Thoracic aorta (tissue), 2 donors: Measurements from ENCODE around the gene IGF1R. TPM values are rescaled to one million over a fixed set of nuclear protein-coding genes. Genes with fewer than 3 reads are reported as not detected.

Experiments used
- ATAC-seq: fragments of 150-250 bp; one replicate; pipeline ENCODE4 v1.8.0; 2017; ENCODE audit warnings: low read depth; ENCODE audit not compliant: insufficient number of reproducible peaks, low FRiP score
- DNase-seq: peaks from one replicate; pipeline ENCODE4 v3.0.0-alpha.2; 2020; ENCODE audit warnings: low spot score
- H3K27ac ChIP-seq, 2 donors: fragments of 200-600 bp; sonication (generic); 1 replicate in 1 of 2; 2 replicates in 1 of 2; pipeline ENCODE4 v1.5.1; 2016; ENCODE audit warnings: mild to moderate bottlenecking in 2 of 2, moderate library complexity in 2 of 2
- H3K27me3 ChIP-seq: fragments of 200-600 bp; sonication (generic); replicated peaks from 2 replicates; pipeline ENCODE4 v1.6.0; 2016; ENCODE audit warnings: mild to moderate bottlenecking; ENCODE audit not compliant: insufficient read depth
- H3K36me3 ChIP-seq: fragments of 200-600 bp; sonication (generic); one replicate; pipeline ENCODE4 v1.5.1; 2016
- H3K4me1 ChIP-seq, 2 donors: fragments of 200-600 bp; sonication (generic); 1 replicate in 1 of 2; 2 replicates in 1 of 2; pipeline versions ENCODE4 v1.5.1 to v1.6.0; 2016; ENCODE audit warnings: low read depth in 2 of 2, mild to moderate bottlenecking in 1 of 2; ENCODE audit not compliant: control insufficient read depth in 1 of 2
- H3K4me3 ChIP-seq: fragments of 200-600 bp; sonication (generic); 2 replicates; pipeline ENCODE4 v1.5.1; 2016; ENCODE audit warnings: mild to moderate bottlenecking
- H3K9me3 ChIP-seq: fragments of 200-600 bp; sonication (generic); 2 replicates; pipeline ENCODE4 v1.5.1; 2016
- total RNA-seq, 2 donors: library from RNA; depleted of rRNA; stranded (reverse); fragments of >200 nt; gene quantifications; one replicate each; pipeline versions ENCODE4 v1.1.0 to v1.2.3, GENCODE V29; 2016
- TF ChIP-seq, protein P1 (sequence below): fragments of 200-600 bp; sonication (generic); IDR thresholded peaks from one replicate; pipeline ENCODE4 v1.5.1; 2019; ENCODE audit warnings: antibody characterized with exemption

IGF1R gene
- total RNA-seq, 2 donors from 2014 or later, result 127 to 159 TPM

DNA sequence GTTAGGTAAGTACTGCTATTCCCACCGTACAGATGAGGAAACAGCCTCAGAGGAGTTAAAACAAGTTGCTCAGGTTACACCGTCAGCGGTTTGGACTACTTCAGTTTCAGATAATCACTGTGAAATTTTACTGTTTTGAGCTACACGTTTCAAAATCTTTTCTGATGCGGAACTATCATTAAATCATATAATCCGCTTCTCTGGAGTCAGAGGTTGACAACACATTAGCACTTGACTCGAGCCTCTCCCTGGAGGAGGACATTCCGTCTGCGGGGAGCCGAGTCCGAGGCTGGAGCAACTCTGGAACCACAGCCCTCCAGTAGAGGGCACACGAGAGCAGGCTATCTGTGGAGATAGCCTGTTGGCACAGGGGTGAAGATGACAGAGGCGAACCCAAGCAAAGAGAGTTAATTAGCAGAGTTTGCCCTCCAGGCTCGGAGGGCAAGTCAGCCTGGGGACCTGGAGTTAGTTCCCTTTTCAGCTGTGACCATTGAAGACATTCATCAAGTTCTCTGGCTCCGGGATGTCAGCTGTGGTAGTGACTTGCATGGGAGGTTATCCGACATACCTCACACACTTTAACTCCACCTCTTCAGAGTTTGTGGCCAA, 131.2 kb downstream of the IGF1R start:
- TF ChIP-seq, protein P1, sequence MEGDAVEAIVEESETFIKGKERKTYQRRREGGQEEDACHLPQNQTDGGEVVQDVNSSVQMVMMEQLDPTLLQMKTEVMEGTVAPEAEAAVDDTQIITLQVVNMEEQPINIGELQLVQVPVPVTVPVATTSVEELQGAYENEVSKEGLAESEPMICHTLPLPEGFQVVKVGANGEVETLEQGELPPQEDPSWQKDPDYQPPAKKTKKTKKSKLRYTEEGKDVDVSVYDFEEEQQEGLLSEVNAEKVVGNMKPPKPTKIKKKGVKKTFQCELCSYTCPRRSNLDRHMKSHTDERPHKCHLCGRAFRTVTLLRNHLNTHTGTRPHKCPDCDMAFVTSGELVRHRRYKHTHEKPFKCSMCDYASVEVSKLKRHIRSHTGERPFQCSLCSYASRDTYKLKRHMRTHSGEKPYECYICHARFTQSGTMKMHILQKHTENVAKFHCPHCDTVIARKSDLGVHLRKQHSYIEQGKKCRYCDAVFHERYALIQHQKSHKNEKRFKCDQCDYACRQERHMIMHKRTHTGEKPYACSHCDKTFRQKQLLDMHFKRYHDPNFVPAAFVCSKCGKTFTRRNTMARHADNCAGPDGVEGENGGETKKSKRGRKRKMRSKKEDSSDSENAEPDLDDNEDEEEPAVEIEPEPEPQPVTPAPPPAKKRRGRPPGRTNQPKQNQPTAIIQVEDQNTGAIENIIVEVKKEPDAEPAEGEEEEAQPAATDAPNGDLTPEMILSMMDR, result peak; percentile 79
- DNase-seq (peak; percentile 22), ATAC-seq (no peak)
- H3K36me3 ChIP-seq, result no peaks in the 10 kb centered on the region
- peaks cover 18 to 65% of the 10 kb centered on the region in 2 donors for H3K4me1 ChIP-seq
- no peak overlapping the region for H3K4me3 ChIP-seq
- H3K27ac ChIP-seq, result no peak overlapping the region
- H3K9me3 ChIP-seq, result no peaks in the 10 kb centered on the region
- no peaks in the 10 kb centered on the region for H3K27me3 ChIP-seq

DNA sequence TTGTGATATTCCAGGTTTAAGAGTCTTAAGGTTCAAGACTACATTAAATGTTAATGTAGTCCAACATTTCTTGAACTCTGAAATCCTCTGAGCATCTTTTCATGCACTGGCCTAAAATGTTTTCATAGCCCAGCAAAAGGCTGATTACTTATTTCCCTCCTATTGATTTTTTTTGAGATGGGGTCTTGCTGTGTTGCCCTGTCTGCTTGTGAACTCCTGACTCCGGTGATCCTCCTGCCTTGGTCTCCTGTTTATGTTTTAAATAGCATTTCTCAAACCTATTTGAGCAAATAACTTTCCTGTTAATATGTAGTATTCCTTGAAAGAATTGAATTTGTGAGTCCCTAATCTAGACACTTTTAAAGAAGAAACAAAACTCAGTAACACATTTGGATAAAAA, 133.5 kb downstream of the IGF1R start:
- no peak for ATAC-seq
- TF ChIP-seq, protein P1, result no peak

DNA sequence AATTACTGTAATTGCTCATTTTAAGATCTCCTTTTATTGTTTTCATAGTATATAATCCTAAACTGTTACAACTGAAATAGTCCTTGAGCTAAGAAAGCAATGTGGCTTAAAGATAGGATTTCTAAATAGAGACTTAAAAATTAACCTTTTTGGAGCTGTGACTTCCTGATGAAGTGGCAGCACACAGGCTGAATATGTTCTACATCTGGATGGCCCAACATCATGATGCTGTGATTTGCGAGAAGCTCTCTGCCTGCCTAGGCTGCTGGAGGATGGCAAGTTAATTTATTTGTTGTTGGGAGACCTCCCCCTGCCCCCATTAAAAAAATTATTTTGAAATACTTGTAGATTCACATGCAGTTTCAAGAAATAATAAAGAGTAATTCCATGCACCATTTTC, 134.5 kb downstream of the IGF1R start:
- Histone ChIP-seq H3K4me3 (no peak overlapping the region), H3K27ac (no peak overlapping the region), H3K27me3 (no peaks in the 10 kb centered on the region), H3K9me3 (no peaks in the 10 kb centered on the region), H3K4me1 (peaks cover 14 to 68% of the 10 kb centered on the region in 2 donors), H3K36me3 (no peaks in the 10 kb centered on the region)
- DNase-seq, result no peak
- no peak for ATAC-seq
- TF ChIP-seq, protein P1, result no peak

More for the DNA sequence above, 133.5 kb downstream of the IGF1R start:
- Histone ChIP-seq H3K27ac (no peak overlapping the region), H3K36me3 (no peaks in the 10 kb centered on the region), H3K9me3 (no peaks in the 10 kb centered on the region), H3K4me1 (peaks cover 13 to 70% of the 10 kb centered on the region in 2 donors), H3K27me3 (no peaks in the 10 kb centered on the region), H3K4me3 (no peak overlapping the region)
- no peak for DNase-seq

DNA sequence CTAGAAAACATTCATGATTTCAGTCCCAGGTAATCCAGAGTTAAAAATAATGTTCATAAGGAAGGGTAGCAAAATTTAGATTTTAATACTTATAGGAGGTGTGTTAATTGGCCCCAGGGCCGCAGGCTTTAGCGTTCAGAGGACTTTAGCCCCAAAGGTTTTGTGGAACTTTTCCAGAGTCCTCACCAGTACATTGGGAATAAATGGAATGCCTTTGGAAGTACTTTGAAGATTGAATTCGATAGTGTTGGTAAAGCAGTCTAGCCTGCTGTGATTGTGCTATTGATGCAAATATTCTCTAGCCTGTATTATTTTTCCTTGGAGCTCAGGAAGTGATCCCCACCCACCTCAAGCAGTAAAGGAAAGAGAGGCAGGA, 137.1 kb downstream of the IGF1R start:
- Histone ChIP-seq H3K27ac (no peak overlapping the region), H3K27me3 (no peaks in the 10 kb centered on the region), H3K36me3 (no peaks in the 10 kb centered on the region), H3K9me3 (no peaks in the 10 kb centered on the region), H3K4me1 (peaks cover 11 to 70% of the 10 kb centered on the region in 2 donors), H3K4me3 (no peak overlapping the region)
- DNase-seq (no peak), ATAC-seq (no peak)
- TF ChIP-seq, protein P1, result no peak

DNA sequence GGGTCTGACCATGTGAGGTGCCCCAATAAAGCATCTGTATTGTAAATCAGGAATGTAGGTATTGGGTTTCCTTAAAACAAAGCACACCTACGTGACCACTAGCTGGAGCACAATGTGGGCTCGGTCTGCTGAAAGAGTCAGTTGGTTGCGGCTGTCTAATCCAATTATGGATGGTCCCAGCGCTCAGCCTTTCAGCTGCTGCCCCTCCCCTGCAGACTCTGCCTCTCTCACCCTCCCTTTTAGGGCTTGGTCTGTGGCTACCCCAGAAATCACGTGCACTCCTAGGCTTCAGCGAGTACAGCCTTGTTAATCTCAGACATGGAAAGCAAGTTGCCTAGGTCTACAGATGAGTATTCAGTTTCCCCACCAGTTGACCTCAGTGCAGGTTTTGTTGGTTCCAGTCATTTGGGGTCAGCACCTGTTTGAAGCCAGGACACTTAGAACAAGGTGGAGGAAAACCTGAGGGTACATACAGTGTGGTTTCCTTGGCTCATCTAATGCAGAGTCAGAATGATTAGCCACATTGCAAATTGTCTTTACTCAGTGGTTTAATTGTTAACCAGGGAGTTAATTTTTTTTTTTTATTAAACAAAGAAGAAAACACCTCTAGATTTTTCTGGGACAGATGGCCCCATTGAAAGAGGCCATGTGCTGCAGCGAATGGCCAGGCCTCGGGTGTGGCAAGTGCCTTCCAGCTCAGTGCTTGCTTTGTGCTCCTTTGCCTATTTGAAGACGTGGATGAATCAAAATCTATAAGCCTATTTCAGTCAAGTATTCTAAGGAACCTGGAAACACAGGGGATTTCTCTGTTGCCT, 137.7 kb downstream of the IGF1R start:
- no peak for DNase-seq
- Histone ChIP-seq H3K27me3 (no peaks in the 10 kb centered on the region), H3K4me3 (no peak overlapping the region), H3K36me3 (no peaks in the 10 kb centered on the region), H3K27ac (no peak overlapping the region), H3K4me1 (peaks cover 11 to 70% of the 10 kb centered on the region in 2 donors), H3K9me3 (no peaks in the 10 kb centered on the region)
- ATAC-seq, result no peak
- TF ChIP-seq, protein P1, result no peak
